WTC11 (cell line): ENCODE results near the gene SBF2. TPM values are rescaled to one million over a fixed set of nuclear protein-coding genes. Genes with fewer than 3 reads are reported as not detected.

ENCODE experiments used
- ATAC-seq: fragments of 200-7000 bp; cut with Tn5 transposase; 2 replicates; pipeline ENCODE4 v1.10.0; 2021; ENCODE audit warnings: mild to moderate bottlenecking, moderate library complexity
- CTCF ChIA-PET: fragments of 300-600 bp; sonication (Branson Sonifier 250); formaldehyde crosslinking; loops from one replicate; lab custom pipeline; 2021; ENCODE audit warnings: antibody characterized with exemption; lab: Charles Lee
- POLR2A ChIA-PET: fragments of 350-600 bp; sonication (Branson Sonifier 250); formaldehyde crosslinking; loops from one replicate; lab custom pipeline; 2021; ENCODE audit warnings: antibody characterized with exemption; lab: Charles Lee
- DNase-seq: peaks from one replicate; pipeline ENCODE4 v3.0.0; 2021; ENCODE audit warnings: low spot score
- H3K27ac Mint-ChIP-seq: 2 replicates; pipeline ENCODE4 v1.8.0; 2021; ENCODE audit warnings: mixed read lengths
- H3K27me3 Mint-ChIP-seq: 2 replicates; pipeline ENCODE4 v1.8.0; 2021; ENCODE audit warnings: low read depth, mild to moderate bottlenecking, moderate library complexity, mixed read lengths
- H3K36me3 Mint-ChIP-seq: 2 replicates; pipeline ENCODE4 v1.8.0; 2021; ENCODE audit warnings: mixed read lengths
- H3K4me1 Mint-ChIP-seq: 2 replicates; pipeline ENCODE4 v1.8.0; 2022; ENCODE audit warnings: mixed read lengths
- H3K4me3 Mint-ChIP-seq: 2 replicates; pipeline ENCODE4 v1.8.0; 2021; ENCODE audit warnings: mild to moderate bottlenecking, moderate library complexity, mixed read lengths
- H3K9me3 Mint-ChIP-seq: 2 replicates; pipeline ENCODE4 v1.8.0; 2021; ENCODE audit warnings: mixed read lengths
- ATF2 ChIP-seq: sonication (generic); formaldehyde crosslinking; IDR thresholded peaks from 2 replicates; pipeline ENCODE4 v1.8.1; 2022; ENCODE audit warnings: low read depth, missing genetic modification reagents, borderline replicate concordance
- CBFB ChIP-seq: sonication (generic); formaldehyde crosslinking; IDR thresholded peaks from 2 replicates; pipeline ENCODE4 v1.8.1; 2022; ENCODE audit warnings: mild to moderate bottlenecking, low read depth, missing genetic modification reagents
- CREB1 ChIP-seq: sonication (generic); formaldehyde crosslinking; IDR thresholded peaks from 2 replicates; pipeline ENCODE4 v1.8.0; 2023; ENCODE audit warnings: mild to moderate bottlenecking, missing genetic modification reagents
- CTCF ChIP-seq: fragments of 200-600 bp; IDR thresholded peaks from 2 replicates; pipeline ENCODE4 v1.8.0; 2022; ENCODE audit warnings: antibody characterized with exemption
- EMX1 ChIP-seq: fragments of 250-450 bp; sonication (Bioruptor Pico); IDR thresholded peaks from 2 replicates; pipeline ENCODE4 v1.8.0; 2021; ENCODE audit warnings: mild to moderate bottlenecking
- ERG ChIP-seq: fragments of 250-450 bp; sonication (Bioruptor Pico); IDR thresholded peaks from 2 replicates; pipeline ENCODE4 v1.8.0; 2021; ENCODE audit warnings: mild to moderate bottlenecking
- FOXJ3 ChIP-seq: sonication (generic); formaldehyde crosslinking; IDR thresholded peaks from 2 replicates; pipeline ENCODE4 v1.9.0; 2021; ENCODE audit warnings: missing genetic modification reagents, mild to moderate bottlenecking, borderline replicate concordance
- FOXP4 ChIP-seq: sonication (generic); formaldehyde crosslinking; IDR thresholded peaks from 2 replicates; pipeline ENCODE4 v1.8.0; 2022; ENCODE audit warnings: mild to moderate bottlenecking, missing genetic modification reagents
- MAX ChIP-seq: sonication (generic); formaldehyde crosslinking; IDR thresholded peaks from 2 replicates; pipeline ENCODE4 v1.8.0; 2022; ENCODE audit warnings: mild to moderate bottlenecking, missing genetic modification reagents
- MXD4 ChIP-seq: fragments of 250-450 bp; sonication (Bioruptor Pico); IDR thresholded peaks from 2 replicates; pipeline ENCODE4 v1.8.0; 2021; ENCODE audit warnings: mild to moderate bottlenecking, moderate library complexity, borderline replicate concordance
- NFATC4 ChIP-seq: fragments of 250-450 bp; sonication (Bioruptor Pico); IDR thresholded peaks from 2 replicates; pipeline ENCODE4 v1.9.0; 2021; ENCODE audit warnings: mild to moderate bottlenecking
- NR3C1 ChIP-seq: sonication (generic); formaldehyde crosslinking; conservative IDR thresholded peaks from 2 replicates; pipeline ENCODE4 v1.8.1; 2023; ENCODE audit warnings: low read depth, mild to moderate bottlenecking, missing genetic modification reagents
- PREB ChIP-seq: sonication (generic); formaldehyde crosslinking; IDR thresholded peaks from 2 replicates; pipeline ENCODE4 v1.8.1; 2022; ENCODE audit warnings: mild to moderate bottlenecking, missing genetic modification reagents, moderate library complexity, borderline replicate concordance
- RELA ChIP-seq: sonication (generic); formaldehyde crosslinking; IDR thresholded peaks from 2 replicates; pipeline ENCODE4 v1.8.1; 2022; ENCODE audit warnings: missing genetic modification reagents, mild to moderate bottlenecking, borderline replicate concordance
- SOX15 ChIP-seq: fragments of 250-450 bp; sonication (Bioruptor Pico); IDR thresholded peaks from 2 replicates; pipeline ENCODE4 v1.9.0; 2021; ENCODE audit warnings: mild to moderate bottlenecking
- SP1 ChIP-seq: sonication (generic); formaldehyde crosslinking; conservative IDR thresholded peaks from 2 replicates; pipeline ENCODE4 v1.8.1; 2022; ENCODE audit warnings: missing genetic modification reagents
- TEAD1 ChIP-seq: sonication (generic); formaldehyde crosslinking; IDR thresholded peaks from 2 replicates; pipeline ENCODE4 v1.8.0; 2022; ENCODE audit warnings: mild to moderate bottlenecking, missing genetic modification reagents
- ZBTB43 ChIP-seq: sonication (generic); formaldehyde crosslinking; IDR thresholded peaks from 2 replicates; pipeline ENCODE4 v1.8.1; 2023; ENCODE audit warnings: mild to moderate bottlenecking, missing genetic modification reagents
- ZNF263 ChIP-seq: sonication (generic); formaldehyde crosslinking; IDR thresholded peaks from 2 replicates; pipeline ENCODE4 v1.8.1; 2022; ENCODE audit warnings: low read depth, mild to moderate bottlenecking, moderate library complexity, missing genetic modification reagents
- ZNF423 ChIP-seq: fragments of 250-450 bp; sonication (Bioruptor Pico); IDR thresholded peaks from 2 replicates; pipeline ENCODE4 v2.1.2; 2022; ENCODE audit warnings: mild to moderate bottlenecking, moderate library complexity
- total RNA-seq: library from RNA; stranded (reverse); gene quantifications from 3 replicates; pipeline ENCODE4 v1.2.3, GENCODE V29; 2021

SBF2 gene
- total RNA-seq, 1 experiment from 2014 or later: 47.6 TPM

GRCh38 chr11:9862981-9863380, 431.0 kb downstream of the SBF2 start:
- CTCF ChIA-PET: interaction anchor here (0.7 to 1.8 kb wide), 14 partner anchors 11 to 461 kb away, joined by 3 to 12 read pairs (median 4); partner anchors contain the start of gene ADM

GRCh38 chr11:9861860-9862725, 431.9 kb downstream of the SBF2 start:
- 0 out of 2 replicates have a peak, but pooled peaks have one; percentile 40 for TF ChIP-seq SP1 (CRISPR knock-in tag)
- TF ChIP-seq EMX1 (CRISPR knock-in tag): no peak
- TF ChIP-seq ZNF263: 0 out of 2 replicates have a peak, but pooled peaks have one; percentile 30
- no peak for TF ChIP-seq TEAD1 (CRISPR knock-in tag)
- TF ChIP-seq CTCF: peak; percentile 74
- H3K27ac Mint-ChIP-seq: no peak overlapping the region
- H3K4me3 Mint-ChIP-seq: no peak overlapping the region
- no peaks in the 10 kb centered on the region for H3K36me3 Mint-ChIP-seq
- peak; percentile 87 for ATAC-seq
- H3K27me3 Mint-ChIP-seq: no peaks in the 10 kb centered on the region
- H3K4me1 Mint-ChIP-seq: peaks cover 47% of the 10 kb centered on the region
- DNase-seq: peak; percentile 60
- H3K9me3 Mint-ChIP-seq: no peaks in the 10 kb centered on the region
- CTCF ChIA-PET: interaction anchor here (0.7 to 1.8 kb wide), 16 partner anchors 12 to 461 kb away, joined by 3 to 12 read pairs (median 3); partner anchors contain the start of gene ADM
- POLR2A ChIA-PET: interaction anchor here (0.5 kb wide), 1 partner anchor 109 kb away, joined by 3 read pairs; no protein-coding TSS in a partner anchor

More at GRCh38 chr11:9862981-9863380, 431.0 kb downstream of the SBF2 start:
- Mint-ChIP-seq H3K9me3 (peaks cover 7% of the 10 kb centered on the region), H3K4me1 (peaks cover 42% of the 10 kb centered on the region), H3K27me3 (no peaks in the 10 kb centered on the region), H3K36me3 (peaks cover 3% of the 10 kb centered on the region), H3K4me3 (no peak overlapping the region), H3K27ac (peak overlapping the region; percentile 85)
- POLR2A ChIA-PET: interaction anchor here (0.5 to 0.7 kb wide), 2 partner anchors 108 to 1209 kb away, joined by 3 read pairs; no protein-coding TSS in a partner anchor
- DNase-seq (no peak), ATAC-seq (peak; percentile 73)
- TF ChIP-seq CREB1 (CRISPR knock-in tag) (no peak), FOXP4 (CRISPR knock-in tag) (peak; percentile 76; the same call in 1 of the 2 replicates), RELA (no peak), ZNF423 (no peak), ATF2 (CRISPR knock-in tag) (no peak), PREB (CRISPR knock-in tag) (no peak), TEAD1 (CRISPR knock-in tag) (peak; percentile 54; the same call in 1 of the 2 replicates)

GRCh38 chr11:9859554-9860305, 434.3 kb downstream of the SBF2 start:
- H3K36me3 Mint-ChIP-seq: no peaks in the 10 kb centered on the region
- ChIA-PET POLR2A (no interaction called here), CTCF (interaction anchor here (0.7 kb wide), 1 partner anchor 597 kb away, joined by 5 read pairs; no protein-coding TSS in a partner anchor)
- H3K9me3 Mint-ChIP-seq: no peaks in the 10 kb centered on the region
- no peak overlapping the region for H3K4me3 Mint-ChIP-seq
- no peak overlapping the region; the same call in 1 of the 2 replicates for H3K27ac Mint-ChIP-seq
- no peak for ATAC-seq
- H3K27me3 Mint-ChIP-seq: no peaks in the 10 kb centered on the region
- H3K4me1 Mint-ChIP-seq: peaks cover 47% of the 10 kb centered on the region
- DNase-seq: no peak
- TF ChIP-seq NR3C1 (CRISPR knock-in tag) (no peak), MAX (no peak), CREB1 (CRISPR knock-in tag) (no peak), ZBTB43 (CRISPR knock-in tag) (no peak), NFATC4 (CRISPR knock-in tag) (no peak), ERG (CRISPR knock-in tag) (no peak), CBFB (no peak), SOX15 (no peak), FOXJ3 (CRISPR knock-in tag) (no peak), MXD4 (CRISPR knock-in tag) (no peak)
